ENCODE data around the gene FAM120A.
A peak's percentile ranks its signal among the peaks of the same experiment; 100 is the strongest.

The FAM120A gene

DNA sequence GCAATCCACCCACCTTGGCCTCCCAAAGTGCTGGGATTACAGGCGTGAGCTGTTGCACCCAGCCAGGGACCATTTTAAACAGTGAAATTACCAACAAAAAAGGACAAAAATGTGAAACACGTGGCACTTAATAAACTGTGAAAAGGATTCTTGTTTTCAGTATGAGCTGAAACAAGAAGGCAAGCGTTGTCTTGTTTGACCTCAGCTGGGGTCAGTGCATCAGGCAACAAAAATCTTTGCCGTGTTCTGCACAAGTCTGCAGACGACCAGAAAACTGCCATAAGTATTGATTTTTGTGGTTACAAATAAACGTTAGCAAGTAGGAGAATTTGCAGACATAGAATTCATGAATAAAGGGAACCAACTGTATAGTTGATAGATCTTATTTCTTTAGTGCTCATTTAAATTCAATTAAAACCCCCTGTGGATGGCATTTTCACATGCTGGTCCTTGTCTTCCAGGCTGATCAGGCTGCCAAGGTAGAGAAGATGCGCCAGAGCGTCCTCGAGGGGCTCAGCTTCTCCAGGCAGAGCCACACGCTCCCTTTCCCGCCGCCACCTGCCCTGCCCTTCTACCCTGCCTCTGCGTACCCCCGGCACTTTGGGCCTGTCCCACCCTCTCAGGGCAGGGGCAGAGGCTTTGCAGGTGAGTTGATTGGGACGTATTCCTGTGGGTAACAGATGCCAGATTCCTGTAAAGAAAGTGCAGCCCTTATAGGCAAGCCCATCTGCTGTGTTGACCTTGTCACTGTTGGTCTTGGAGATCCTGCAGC lies 106.1 kb downstream of the FAM120A start:
- DNase-seq (ENCODE audit: low read depth): no peak

DNA sequence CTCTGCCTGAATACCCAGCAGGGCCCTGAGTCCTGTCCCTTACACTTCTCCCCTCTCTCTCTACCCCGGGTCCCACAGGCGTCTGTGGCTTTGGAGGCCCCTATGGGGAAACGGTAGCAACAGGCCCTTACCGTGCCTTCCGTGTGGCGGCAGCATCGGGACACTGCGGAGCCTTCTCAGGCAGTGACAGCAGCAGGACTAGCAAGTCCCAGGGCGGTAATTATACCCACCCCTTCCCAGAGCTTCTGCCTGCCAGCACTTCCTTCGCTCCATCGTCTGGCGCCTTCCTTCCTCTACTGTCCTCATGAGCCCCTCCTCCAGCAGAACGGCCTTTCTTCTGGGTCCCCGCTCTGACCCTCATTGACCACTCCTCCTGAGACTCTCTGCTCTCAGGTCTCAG lies 107.0 kb downstream of the FAM120A start:
- DNase-seq (ENCODE audit: low read depth): no peak

DNA sequence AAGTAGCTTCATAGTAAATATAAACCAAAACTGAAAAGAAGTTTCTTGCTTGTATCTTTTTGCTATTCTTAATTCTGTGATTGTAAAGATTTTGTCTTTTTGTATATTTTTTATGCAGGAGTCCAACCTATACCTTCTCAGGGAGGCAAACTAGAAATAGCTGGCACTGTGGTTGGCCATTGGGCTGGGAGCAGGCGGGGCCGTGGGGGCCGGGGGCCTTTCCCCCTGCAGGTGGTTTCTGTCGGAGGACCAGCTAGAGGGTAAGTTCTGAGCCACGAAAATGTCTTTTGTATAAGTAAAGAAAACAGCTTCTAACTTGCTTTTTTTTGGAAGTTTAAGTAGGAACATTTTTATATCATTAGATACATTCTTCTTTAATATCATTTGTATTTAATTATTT lies 109.5 kb downstream of the FAM120A start:
- no peak for DNase-seq (ENCODE audit: low read depth)

DNA sequence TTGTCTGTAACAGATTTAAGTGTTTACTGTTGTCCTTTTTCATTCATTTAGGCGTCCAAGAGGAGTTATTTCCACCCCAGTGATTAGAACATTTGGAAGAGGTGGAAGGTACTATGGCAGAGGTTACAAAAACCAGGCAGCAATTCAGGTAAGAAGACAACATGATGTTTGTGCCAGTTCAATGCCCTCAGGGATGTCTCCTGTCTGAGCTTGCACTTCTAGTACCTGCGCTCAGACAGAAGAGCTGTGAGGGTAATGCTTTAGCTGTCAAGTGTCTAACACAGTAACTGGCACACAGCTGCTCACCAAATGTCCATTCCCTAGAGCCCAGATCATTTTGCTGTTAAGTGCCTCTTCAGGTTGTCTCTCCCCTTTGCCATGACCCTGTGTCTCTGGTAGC lies 110.7 kb downstream of the FAM120A start:
- DNase-seq (ENCODE audit: low read depth): no peak

DNA sequence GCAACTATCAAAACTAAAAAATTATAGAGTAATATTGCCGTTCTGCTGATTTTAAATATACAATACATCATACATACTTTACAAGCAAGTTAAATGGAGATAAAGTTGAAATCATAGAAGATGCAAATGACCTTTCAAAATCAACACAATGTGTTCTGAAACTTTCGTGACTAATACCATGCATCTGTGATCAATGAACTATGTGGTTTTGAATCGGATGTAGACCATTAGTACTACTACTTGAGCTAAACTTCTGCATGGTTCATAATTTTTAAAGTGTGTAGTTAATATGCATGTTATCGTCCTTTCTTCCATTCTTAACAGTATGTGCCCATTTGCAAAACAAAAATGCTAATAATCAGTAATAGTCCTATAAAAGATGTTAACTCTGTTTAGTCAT lies 113.6 kb downstream of the FAM120A start:
- no peak for DNase-seq (ENCODE audit: low read depth)

DNA sequence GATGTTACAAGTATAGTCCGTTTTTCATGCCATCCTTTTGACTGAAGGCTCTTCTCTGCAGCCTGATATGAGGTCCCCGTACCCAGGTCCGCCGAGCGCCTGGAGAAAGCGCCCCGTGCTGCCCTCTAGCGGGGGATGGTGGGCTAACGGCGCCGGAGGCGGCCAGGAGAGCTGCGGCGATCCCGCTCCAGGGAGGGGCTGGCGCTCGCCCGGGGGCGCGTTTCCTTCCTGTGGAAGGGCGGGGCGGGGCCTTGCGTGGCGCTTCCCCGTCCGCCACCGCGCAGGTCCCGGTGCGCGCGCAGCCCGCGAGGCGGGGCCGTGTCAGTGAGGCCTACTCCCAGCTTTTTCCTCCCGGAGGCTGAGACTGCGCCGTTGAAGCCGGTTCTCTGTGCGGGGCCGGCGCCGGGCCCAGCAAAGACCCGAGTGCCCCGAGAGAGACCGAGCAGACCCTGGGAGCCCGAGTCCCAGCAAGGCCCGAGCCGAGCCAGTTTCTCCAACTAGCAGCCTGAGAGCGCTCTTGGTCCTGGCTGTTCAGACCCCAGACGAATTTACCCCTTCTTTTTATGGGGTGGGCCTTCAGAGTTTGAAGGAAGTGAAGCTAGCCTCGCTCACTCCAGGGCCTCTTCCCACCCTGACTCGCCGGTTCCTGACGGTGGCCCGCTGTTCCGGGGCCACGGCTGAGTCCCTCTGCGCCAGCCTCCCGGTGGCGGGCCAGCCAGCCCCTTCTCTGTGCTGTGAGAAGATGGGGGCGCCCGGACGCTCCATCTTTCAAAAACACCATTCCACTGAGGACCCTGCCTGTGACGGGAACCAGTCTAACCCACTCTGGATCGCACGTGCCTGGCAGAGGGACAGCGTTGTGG lies 115.2 kb downstream of the FAM120A start:
- peak; percentile 99 for DNase-seq (ENCODE audit: low read depth)

DNA sequence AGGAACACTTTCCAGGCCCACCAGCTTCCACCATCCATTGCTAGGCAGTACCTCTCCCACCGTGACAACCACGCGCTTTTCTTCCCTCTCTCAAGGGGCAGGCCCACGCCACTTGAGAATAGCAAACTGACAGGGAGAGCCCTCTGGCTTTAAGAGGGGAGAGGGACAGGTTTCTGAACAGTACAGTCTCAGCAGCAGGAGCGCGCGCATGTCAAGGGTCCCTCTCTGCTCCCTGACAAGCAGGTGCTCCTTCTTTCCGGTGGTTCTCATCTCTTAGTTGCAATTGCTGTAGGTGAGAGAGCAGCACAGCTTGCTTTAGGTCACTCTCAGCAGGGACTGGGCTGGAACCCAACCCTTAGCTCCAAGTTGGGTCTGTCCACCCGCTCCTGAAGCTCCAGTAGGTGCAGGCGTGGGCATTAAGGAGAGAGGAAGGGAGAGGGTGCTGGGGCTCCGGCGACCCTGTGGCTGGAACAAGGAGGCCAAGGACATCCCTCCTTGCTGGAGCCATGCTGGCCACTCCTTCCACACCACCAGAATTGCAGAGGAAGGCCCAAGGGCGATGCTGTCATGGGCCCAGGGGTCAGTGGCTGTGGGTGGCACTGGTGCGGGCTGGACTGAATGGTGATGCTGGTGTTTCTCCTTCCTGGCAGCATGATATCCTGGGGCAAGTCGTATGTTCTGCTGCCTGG lies 115.9 kb downstream of the FAM120A start:
- no peak for DNase-seq (ENCODE audit: low read depth)

DNA sequence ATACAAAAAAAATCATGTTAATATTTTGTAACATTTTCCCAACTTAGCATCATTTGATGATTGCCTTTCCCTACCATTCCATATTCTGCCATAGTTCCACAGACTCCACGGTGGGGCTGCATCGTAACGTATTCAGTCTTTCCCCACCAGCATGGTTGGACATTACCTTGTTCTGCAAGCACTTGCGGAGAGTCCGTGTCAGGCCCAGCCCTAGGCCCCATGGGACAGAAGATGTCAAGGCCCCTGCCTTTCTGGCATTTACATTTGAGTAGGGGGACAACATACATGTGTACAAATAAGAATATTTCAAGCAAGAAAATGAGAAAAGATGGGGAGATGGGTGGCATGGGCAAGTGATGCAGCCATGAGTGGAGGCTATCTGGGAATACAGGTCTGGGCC lies 116.7 kb downstream of the FAM120A start:
- no peak for DNase-seq (ENCODE audit: low read depth)

DNA sequence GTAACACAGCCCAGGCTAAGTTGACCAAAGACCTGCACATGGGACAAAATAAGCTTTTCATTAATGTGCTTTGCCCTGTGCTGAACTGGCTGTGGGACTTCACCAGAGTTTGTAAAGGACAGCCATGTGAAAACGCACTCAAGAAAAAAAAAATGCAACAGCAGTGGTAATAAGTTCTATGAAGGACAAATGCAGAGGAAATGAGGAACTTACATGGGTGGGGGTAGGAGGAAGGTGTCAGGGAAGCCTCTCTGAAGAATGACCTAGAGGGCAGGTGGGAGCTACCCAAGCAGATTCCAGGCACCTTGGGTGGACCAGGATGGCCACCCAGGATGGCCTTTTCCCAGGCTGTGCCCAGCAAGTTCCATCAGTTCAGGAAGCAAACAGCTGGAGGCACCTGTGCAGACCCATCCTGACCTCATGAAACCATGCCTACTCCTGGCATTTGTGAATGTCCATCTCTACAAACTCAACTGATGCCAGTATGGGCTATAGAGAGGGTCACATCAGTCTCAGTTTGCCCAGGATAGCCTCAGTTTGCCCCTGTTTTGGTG lies 118.2 kb downstream of the FAM120A start:
- no peak for DNase-seq (ENCODE audit: low read depth)

DNA sequence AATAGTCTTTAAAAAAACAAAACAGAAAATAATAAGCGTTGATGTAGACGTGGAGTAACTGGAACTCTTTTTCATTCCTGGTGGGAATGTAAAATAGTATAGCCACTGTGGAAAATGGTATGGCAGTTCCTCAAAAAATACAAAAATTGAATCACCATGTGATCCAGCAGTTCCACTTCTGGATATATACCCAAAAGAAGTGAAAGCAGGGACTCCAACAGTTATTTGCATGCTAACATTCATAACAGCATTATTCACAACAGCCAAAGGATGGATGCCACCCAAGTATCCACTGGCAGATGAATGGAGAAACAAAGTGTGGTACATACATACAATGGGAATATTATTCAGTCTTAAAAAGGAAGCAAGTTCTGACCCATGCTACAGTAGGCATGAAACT lies 120.7 kb downstream of the FAM120A start:
- no peak for DNase-seq (ENCODE audit: low read depth)

DNA sequence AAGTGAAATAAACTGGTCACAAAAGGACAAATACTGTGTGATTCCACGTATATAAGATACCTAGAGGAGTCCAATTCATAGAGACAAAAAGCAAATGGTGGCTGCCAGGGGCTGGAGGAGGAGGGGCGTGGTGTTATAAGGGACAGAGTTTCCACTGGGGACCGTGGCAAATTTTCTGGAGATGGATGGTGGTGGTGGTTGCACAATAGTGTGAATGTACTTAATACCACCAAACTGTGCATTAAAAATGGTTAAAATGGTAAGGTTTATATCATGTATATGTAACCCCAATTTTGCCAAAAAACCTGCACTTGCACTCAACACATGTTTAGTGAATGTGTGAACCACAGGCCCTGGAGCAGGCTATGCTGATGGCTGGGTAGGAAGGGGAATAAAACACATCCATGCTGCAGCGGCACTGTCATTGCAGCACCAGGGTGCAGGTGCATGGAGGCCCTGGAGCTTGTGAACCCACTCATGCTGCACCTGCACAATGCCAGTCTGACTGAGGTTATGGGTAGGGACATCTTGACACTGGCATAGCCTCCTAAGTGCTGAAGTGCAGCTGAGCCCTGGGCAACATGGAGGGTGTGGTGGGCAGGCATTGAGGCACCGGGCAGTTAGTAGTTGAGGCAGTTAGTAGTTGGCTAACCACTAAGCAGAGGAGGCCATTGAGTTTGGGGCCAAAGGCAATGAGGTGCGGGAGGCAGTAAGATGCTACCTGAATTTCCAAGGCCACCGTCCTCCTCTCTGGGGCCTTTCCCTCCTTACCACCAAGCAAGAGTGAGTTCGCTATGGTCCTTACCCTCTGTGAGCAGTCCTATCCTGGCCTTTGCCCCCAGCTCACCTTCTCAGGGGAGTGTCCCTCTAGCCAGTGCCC lies 121.4 kb downstream of the FAM120A start:
- no peak for DNase-seq (ENCODE audit: low read depth)

DNA sequence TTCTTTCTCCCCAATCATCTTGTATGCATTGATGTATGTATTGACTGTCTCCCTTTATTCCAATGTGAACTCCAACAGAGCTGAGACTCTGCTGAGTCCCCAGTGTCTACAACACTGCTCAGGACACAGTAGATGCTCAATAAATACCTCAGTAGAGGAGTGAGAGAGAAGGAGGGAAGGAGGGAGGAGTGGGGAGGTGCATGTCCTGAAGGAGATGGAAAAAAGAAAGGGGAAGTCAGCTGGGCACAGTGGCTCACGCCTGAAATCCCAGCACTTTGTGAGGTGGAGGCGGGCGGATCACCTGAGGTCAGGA lies 122.0 kb downstream of the FAM120A start:
- DNase-seq (ENCODE audit: low read depth): no peak

DNA sequence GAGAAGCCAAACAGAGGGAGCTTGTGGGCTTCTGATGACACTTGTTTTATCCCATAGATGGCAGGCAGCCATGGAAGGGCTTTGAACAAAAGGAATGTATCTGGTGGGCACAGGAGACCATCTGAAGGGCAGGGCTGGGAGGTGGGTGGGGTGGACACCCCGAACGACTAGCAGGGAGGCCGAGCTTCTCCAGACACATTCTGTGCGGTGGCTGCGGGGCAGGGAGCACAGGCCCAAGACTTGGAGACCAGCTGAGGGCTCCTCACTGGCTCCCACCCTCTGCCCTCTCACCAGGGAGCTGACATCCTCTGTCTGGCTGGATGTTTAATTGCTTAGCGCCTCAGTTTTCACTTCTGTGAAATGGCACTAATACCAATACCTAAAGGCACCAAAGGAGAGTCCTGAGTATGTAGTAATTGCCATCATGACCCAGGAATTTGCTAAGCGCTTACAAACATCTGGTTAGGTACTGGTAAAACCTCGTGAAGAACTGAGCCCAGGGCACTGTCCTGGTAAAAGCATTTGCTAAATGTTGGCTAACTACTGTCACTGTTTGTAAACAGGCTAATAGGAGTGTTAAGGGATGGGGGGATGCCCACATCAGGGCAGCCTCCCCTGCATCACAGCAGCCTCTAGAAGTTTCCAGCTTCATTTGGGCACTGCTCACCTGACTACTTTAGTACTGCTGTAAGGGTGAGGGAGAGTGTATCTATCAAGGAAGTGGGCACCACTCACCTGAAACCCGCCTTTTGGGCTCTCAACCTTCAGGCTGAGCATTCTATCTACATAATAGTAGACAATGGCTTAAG lies 122.8 kb downstream of the FAM120A start:
- no peak for DNase-seq (ENCODE audit: low read depth)

DNA sequence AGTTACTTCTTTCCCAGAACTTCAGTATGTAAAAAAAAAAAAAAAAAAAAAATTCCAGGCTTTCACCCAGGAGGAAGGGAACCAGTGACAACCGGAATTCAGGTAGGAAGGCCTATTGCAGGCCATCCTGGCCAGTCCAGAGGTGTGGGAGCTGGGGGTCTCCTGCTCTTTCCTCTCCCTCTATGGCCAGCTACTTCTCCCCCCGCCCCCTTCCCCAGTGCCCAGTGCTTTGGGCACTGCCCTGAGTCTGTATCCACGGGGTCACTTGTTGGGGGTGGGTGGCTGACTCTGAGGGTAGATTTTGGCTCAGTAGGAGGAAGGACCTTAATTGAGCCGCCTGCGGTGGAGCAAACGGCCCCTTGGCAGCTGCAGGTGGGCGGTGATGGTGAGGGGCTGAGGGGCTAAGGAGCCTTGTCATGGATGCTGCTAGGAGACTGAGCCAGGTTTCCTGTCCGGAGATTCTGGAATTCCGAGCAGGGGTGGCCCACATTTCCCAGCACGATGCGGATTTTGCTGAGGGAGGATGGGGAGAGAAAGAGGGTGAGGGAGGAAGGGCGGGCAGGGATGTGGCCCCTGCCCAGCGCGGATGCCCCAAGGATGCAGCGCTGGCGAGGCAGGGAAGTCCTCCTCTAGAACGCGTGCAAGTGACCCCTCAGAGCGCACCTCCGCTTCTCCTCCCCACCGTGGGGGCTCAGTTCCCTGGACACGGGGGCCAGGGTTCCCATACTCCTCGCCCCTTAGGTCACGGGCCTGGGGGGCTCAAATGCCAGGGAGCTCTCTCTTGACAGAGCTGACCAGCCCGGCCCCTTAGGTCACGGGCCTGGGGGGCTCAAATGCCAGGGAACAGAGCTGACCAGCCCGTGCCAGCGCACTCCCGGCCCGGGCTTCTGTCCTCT lies 123.7 kb downstream of the FAM120A start:
- DNase-seq (ENCODE audit: low read depth): no peak

DNA sequence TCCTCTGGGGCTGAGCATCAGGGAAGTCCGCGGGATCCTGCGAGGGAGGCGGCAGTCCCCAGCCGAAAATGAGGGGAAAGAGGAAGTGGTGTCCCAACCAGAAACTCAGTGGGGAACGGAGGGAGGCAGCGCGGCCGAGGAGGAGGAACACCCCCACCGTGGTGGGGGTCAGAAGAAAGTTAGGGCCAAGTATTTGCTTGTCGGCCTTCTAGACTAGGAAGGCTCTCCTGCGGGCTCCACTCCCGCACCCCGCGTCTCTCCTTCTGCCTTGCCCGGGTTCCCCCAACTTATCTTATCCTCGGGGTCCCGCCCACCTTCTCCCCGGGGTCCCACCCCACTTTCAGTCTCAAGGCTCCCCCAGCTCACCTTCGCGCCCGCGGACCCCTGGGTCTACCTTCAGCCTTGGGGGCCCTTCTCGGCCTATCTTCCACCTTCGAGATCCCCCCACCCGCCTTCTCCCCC lies 124.3 kb downstream of the FAM120A start:
- DNase-seq (ENCODE audit: low read depth): peak; percentile 42

DNA sequence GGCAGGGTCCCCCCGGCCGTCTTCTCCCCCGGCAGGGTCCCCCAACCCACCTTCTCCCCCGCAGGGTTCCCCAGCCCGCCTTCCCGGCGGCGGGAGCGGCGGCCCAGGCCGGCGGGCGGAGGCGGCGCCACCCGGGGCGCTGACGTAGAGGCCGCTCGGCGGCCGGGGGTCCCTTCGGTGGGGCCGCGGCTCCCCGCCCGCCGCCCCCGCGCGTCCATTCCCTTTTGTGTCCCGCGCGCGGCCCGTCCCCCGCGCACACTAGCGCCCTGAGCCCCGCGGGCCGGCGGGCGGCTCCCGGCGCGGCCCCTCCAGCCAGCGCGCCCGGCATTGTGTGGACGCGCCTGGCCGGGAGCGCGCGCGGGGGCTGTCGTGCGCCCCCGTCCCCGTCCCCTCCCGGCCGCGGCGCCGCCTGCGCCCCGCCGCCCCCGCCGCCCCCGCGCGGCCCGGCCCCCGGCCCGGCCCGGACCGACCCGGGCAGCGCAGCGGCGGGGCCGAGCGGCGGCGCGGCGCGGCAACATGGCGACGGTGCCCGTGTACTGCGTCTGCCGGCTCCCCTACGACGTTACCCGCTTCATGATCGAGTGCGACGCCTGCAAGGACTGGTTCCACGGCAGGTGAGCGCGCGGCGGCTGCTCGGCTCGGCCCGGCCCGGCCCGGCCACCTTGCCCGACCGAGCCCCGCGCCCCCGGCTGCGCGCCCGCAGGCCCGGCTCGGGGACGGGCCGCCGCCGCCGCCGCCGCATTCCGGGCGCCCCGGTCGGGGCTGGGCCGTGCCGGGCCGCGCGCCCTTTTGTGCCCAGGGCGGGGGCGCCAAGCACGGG lies 125.0 kb downstream of the FAM120A start, which contains the start of gene PHF2:
Gene PHF2 (plus strand): TSS at position 327 of the 820 bp plus-strand sequence. CDS start 190 bp downstream, at position 517.
- peak; percentile 25 for DNase-seq (ENCODE audit: low read depth)

DNA sequence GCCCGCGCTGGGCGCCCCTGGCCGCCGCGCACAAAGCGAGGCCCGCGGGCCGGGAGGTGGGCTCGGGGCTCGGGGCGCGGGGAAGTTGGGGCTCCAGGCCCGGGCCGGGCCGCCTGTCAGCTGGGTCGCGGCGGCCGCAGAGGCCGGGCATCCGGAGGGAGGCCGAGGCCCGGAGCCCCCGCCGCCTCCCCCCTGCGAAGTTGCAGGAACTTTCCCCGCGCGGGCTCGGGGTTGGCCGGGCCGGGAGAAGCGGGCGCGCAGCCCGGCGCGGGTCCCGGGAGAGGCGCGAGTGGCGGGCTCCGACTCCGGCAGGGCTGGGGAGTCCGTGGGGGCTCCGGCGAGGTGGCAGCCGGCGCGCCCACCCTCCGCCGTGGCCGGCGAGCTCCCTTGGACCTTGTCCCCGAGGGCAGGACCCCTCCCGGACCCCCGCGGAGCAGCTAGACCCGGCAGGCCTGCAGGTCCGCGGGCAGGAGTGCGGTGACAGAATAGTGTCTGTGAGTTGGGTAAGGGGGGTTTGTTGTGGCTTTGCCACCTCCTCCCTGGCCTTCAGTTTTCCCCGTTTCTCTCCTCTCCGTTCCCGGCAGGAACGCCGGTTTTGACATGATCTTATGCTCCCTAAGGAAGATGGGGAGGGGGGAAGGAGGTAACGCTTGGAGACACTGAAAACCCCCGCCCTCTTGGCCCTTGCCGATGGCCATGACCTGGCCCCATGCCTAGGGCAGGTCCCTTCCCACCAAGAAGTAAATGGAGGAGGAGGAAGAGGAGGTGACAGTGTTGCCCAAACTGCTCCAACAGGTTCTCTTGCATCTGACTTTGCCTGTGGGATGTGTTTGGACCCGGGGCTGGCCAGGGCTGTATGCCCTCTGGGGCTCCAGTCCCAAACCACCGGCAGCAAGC lies 125.8 kb downstream of the FAM120A start:
- no peak for DNase-seq (ENCODE audit: low read depth)
